NCI-H748 (cell line): ENCODE results near the gene FAM20C.

Experiments
- DNase-seq: peaks from one replicate; lab custom pipeline; 2025; ENCODE audit not compliant: unreplicated experiment; lab: John Stamatoyannopoulos, UW

Gene FAM20C

DNA sequence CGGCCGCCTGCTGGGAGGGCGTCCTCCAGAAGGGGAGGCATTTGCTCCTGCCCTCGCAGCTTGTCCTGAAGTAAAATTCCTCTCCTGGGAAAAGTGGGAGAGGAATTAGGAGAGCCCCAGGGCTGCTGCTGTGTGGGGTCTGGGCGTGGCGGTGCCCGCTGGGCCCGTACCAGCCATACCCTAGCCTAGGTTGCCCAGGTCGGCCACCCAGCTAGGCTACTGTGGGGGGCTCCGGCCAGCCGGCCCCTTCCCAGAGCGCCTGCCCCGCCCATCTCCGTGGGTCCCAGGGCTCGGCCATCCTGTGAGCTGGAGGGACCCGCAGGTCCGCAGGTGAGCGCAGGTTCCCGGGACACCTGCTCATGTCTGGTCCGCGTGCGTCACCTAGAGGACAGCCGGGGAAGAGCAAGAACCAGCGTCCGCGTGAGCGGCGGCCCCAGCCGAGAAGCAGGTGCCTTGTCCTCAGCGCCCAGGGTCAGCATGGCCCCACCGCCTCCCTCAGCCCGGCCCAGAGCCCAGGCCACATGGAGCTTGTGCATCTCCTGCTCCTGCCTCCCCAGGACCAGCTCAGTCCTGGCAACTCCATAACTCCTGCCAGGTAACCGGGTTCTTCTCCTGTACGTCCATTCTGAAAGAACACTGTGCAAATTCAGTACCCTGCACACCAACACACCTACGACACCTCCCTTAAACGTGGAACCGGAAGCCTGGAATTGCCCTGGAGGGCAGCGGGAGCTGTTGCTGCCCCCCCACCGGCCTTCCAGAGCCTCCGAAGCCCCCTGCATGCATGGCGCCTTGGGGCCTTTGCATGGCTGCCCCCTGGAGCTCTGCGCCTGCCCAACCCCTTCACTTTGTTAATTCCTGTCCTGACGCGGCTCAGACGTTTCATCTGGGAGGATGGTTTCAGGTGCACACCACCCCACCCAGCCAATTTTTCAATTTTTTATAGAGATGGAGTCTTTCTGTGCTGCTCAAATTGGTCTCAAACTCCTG is 74.8 kb downstream of the FAM20C start:
- DNase-seq: peak; percentile 57

DNA sequence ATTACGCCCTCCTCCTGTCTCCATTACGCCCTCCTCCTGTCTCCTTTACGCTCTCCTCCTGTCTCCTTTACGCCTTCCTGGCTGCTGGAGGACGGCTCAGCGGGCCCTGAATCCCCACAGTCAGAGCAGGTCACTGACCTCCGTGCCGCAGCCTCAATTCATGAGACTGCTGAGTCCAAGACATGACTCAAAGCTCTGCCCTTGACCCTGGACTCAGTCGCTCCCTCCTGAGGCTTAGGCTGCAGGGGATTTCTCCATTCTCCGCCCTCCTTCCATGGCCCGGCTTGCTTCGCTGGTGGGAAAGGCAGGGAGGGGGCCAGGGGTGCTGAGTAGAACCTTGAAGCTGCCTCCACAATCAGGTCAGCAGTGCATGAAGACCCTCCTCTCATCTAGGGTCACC is 76.6 kb downstream of the FAM20C start:
- DNase-seq: no peak

DNA sequence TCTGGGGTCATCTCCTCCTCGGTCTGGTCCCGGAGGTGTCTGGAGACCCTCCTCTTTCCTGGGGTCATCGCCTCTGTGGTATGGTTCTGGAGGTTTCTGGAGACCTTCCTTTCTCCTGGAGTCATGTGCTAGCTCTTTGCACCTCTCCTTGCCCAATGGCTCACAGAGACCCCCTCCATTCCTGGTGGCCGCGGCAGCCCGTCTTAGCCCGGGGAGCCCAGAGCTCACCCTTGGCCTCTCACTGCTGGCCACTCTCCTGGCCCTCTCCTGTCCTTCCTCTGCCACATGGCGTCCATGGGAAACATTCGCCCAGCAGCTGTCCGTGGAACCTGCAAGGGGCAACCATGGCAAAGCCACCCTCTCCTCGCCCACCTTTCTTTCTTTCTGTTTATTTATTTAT is 77.3 kb downstream of the FAM20C start:
- no peak for DNase-seq

DNA sequence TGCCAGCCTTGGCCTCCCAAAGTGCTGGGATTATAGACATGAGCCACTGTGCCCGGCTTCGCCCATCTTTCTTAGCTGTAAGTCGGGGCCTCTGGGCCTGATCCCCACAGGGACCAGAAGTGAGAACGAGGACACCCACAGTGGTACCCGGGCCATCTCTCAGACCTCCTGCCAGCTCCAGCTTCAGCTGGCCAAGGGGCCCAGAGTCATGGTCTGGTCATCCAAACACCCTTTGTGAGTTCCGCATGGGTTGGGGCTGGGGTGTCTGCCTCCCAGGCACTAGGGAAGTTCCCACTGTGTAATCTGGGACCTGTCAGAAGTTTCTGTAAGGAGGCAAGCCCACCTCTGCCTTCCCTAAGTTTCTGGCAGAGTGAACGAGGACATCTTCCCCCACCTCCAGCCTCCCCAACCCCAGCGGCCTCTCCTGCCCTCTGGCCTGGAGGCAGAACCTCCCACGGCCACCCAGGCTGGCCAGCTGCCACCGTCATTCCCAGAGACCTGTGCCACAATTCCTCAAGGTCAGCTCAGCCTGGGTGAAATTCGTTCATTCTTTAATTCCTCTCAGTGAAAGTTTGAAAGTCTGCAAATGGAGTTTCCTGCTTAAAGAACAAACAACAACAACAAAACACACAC is 78.1 kb downstream of the FAM20C start:
- no peak for DNase-seq

DNA sequence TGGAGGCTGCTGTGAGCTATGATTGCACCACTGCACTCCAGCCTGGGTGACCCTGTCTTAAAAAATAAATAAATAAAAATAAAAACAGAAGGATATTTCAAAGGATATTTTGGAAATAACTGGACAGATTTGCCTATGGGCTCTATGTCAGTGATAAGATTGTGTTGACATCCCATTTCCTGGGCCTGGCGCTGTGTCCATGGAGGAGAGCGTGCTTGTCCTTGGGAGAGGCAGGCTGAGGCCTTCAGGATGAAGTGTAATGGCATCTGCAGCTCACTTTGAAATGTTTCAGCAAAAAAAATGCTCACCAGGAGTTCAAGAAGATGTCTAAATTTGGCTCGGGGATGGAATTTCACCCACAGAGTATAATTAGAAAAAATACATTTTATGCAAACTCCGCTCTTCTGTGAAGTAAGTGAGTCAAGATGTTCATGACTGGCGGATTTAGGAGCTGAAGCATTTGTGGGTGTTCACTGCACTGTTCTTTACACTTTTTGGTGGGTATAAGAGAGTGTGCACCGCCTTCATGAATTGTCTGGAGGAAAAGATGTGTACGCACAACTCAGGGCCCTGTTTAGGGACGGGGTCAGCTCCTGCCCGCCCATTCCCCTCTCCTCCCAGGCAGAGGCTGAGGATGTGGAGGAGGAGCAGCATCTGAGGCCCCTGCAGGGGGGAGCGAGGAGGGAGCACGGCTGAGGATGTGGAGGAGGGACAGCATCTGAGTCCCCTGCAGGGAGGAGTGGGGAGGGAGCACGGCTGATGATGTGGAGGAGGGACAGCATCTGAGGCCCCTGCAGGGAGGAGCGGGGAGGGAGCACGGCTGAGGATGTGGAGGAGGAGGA is 79.1 kb downstream of the FAM20C start:
- DNase-seq: no peak

DNA sequence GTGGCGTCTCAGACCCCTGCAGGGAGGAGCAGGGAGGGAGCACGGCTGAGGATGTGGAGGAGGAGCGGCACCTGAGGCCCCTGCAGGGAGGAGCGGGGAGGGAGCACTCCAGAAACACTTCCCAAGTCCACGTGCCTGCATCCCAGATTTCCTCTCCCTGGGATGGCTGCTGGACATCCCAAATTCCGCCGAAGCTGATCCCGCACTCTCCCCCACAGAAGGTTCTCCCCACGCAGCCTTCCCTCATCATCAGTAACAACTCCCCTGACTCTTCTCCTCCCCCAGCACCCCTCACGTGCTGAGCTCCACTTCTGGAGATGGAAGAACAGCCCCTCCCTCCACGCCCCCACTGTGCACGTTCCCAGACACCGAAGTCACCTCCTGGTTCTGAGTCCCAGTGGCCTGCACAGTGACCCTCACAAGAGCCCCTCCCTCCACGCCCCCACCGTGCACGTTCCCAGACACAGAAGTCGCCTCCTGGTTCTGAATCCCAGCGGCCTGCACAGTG is 79.8 kb downstream of the FAM20C start:
- no peak for DNase-seq

DNA sequence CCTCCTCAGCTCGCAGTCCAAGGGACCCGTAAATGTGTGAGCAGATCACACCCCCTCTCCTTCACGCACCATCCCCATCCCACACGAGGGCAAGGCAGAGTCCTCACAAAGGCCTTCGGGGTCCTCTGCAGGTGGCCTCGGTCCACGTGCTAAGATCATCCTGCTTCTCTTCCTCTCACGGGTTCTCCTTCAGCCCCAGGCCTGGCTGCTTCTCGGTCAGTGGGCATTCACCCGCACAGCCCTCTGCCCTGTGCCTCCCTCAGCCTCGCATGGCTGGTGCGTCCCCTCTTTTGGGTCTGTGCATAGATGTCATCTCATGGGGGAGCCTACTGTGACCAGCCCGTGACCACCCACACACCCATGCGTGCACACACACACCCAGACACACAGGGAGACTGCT is 80.3 kb downstream of the FAM20C start:
- DNase-seq: no peak

DNA sequence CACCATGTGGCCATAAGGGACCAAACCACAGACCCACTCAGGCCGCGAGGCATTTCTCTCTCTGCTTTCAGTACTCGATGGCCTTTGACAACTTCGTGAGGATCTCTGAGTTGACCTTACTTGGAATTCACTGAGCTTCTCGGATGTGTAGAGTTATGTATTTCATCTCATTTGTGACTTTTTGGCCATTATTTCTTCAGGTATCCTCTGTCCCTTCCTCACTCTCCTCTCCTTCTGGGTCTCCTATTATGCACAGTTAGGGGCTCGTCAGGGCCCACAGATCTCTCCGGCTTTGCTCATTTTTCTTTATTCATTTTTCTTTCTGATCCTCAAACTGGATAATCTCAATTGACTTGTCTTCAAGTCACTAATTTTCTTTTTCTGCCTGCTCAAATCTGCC is 81.0 kb downstream of the FAM20C start:
- DNase-seq: no peak

DNA sequence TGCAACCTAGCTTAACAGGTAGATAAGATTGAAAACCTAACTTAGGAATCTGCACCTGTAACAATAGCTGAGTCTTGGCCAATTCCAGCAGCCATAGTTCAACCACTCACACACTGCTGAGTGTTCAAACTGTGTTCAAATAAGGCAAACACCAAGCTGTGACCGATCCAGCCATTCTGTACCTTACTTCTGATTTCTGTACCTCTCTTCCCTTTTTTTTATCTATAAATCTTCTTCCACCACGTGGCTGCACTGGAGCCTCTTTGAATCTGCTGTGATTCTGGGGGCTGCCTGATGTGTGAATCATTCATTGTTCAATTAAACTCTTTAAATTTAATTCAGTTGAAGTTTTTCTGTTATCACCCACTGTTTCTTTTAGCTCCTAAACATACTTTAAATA is 81.9 kb downstream of the FAM20C start:
- no peak for DNase-seq

DNA sequence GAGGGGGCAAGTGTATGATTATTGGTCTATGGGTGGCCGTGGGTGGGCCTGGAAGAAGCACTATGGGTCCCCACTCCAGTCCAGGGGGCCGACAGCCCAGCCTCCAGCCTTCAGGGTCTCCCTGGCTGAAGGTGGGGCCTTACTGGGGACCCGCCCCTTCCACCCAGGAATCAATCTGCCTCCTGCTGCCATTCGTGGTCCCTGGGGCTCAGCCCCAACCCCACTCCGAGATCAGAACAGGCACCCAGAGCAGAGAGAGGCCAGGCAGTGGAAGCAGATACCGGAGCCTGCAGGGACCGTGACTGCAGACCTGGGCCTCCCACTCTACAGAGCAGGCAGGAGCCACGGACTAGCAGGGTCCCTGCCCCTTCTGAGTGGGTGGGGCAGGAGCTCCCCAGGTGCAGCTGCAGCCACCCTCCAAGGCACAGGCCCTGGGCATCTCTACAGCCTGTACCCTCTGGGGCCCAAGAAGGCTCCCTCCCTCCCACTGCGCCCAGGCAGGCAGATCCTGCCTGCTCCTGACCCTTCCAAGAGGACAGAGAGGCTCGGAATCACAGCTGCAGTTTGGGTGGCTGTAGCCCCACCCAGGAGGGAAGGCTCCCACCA is 84.0 kb downstream of the FAM20C start:
- DNase-seq: no peak

DNA sequence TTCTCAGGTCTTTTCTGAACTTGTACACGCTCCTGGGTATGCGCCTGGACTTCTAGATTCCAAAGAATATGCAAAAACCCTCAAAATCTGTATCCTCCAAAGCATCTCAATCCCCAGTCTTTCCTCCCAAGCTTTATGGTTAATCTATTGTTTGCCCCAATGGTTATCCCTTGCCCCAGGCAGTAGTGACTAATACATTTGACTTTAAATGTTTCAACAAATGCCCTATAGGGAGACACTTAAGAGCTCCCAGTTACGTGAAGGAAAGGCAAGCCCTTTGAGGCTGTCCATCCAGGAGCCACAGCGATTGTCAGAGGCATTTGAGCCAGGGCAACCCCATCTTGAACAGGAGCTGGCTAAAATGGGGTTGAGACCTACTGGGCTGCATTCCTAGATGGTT is 84.9 kb downstream of the FAM20C start:
- no peak for DNase-seq

DNA sequence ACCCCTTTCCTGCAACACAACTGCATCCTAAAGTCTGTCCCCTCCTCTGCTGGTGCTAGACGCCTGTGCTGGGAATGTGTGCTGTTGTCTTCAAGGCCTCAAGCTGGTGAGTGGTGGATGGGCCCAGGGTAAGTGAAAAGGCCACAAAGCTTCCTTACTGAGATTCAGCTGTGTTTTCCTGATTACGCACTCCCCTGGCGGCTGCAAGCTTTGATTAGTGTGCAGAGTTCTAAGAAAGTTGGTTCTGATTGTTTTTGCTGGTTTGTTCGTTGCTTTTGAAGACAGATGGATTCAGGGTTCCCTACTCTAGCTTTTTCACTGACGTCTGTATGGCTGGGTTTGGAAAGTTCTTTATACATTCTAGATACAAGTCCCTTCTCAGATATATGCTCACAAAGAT is 85.7 kb downstream of the FAM20C start:
- DNase-seq: no peak

DNA sequence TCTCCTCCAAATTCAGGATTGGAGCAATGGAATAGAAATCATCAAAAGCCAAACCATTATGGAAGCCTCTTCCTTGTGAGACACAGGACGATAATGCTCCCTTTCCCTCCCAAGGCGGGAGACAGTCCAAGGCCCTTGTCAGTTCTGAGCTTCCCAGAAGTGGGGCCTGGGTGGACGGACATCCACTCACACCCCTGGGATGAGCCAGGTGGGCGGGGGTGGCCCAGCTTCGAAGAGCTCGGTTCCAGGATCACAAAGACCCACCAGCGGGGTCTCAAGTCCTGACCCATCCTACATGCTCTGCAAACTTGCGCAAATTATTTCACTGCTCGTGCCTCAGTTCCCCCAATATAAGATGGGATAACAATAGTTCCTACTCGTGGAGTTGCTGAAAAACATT is 87.5 kb downstream of the FAM20C start:
- DNase-seq: no peak

DNA sequence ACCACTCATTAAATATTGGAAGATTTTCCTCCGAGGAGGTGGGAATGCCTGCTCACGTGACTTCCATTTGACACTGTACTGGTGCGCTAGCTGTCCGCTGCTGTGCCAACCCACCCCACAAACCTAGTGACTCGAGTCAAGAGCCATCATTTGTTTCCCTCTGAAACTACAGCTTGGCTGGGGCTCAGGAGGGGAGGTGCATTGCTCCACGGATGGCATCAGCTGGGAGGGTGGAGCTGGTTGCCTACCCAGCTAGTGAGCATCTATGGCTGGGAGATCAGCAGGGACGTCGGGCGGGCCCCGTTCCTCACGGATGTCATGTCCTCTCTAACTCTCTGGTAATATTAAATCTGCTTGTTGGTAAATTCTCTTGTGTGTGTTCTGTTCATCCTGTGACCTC is 88.1 kb downstream of the FAM20C start:
- DNase-seq: no peak

DNA sequence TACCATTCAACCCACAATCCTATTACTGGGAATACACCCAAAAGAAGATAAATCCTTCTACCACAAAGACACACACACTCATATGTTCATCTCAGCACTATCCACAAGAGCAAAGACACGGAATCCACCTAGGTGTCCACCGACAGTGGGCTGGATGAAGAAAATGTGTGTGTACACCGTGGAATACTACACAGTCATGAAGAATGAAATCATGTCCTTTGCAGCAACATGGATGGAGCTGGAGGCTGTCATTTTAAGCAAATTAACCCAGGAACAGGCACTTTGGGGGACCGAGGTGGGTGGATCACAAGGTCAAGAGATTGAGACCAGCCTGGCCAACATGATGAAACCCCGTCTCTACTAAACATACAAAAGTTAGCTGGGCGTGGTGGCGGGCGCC is 89.3 kb downstream of the FAM20C start:
- no peak for DNase-seq

DNA sequence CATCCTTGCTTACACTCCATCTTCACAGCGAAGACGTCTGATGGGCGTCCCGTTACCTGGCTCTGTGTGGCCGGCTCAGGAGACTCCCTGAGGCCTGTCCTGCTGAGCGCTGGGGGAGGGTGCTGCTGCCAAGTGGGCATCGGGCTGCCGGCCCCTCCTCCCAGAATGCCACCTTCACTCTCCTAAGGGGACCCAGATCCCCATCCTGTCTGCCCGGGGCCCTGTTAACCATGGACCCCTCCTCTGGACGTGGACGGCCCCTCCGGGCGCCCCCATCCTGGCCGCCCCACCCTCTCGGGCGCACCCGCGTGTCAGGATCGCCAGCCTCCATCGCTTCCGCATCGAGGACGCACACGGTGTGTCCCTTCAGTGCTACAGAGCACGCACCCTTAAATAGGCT is 90.2 kb downstream of the FAM20C start:
- no peak for DNase-seq

DNA sequence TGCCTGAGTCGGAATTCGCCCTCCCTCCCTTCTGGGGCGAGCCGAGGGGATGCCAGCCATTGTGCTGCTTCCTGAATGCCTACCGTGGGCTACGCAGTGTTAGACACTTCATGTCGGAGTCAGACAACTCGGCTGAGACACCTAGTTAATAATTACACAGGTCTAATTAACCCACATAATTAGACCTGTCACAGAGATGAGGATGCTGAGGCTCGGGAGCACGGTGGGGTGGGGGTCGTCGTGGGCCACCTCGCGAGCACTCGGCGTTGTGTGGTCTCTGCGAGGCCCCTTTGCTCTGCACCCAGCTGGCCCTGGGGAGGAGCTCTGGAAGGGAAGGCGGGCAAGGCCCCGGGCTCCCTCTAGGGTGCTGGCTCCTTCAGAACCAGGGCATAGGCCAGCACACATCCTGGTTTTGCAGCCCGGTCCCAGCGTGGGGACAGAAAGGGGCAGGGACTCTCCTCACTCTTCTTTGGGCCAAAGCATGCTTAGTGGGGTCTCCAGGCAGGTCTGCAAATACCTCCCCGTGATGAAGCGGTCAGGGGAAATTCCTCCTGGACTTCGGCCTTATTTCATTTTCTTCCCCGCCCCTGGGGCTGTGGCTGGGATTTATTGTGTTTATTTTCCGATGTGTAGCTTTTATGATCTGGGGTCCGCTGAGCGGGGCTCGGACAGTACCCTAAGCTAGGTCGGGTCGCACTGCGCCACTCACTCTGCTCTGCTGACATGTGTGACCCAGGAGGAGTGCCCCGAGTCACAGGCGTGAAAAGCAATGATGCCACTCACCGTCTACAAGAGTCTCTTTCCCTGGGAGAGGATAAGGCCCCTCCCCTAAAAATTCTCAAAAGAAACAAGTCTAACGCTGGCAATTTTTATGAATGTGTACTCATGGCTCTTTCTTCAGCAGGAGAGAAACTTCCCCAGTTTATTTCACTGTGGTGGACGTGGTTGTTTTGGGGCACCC is 92.7 kb downstream of the FAM20C start:
- no peak for DNase-seq

DNA sequence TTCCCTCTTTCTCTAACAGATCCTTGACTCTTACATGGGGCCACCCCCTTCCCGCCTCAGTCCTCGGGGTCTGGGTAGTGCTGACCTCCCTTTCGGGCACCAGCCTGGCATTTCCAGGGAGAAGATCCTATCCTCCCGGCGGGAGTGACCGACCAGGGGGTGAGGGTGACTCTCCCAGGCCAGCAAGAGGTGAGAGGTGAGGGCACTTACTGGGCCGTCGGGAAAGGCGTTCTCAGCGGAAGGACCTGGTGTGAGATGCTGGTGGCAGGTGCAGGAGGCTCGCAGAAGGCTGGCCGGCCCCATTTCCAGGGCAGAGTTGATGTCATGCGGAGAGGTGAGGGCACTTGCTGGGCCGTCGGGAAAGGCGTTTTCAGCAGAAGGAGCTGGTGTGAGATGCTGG is 93.4 kb downstream of the FAM20C start:
- no peak for DNase-seq

DNA sequence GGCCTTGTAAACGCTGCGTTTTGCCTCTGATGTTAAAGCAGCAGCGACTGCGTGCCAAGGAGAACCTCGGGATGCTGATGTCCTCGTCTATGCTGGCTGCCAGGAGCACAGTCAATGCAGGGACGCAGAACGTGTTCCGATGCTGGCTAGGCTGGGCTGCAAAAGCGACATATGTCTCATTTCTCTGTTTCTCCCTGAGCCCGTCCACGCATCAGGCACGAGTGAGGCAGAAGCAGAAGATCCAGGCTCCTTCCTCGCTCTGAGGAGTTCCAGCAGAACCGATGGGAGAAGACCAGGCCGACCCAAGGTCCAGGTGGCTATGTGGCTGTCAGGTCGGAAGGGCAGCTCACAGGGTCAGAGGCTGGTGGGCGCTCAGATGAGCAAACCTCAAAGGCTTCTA is 93.9 kb downstream of the FAM20C start:
- DNase-seq: no peak

DNA sequence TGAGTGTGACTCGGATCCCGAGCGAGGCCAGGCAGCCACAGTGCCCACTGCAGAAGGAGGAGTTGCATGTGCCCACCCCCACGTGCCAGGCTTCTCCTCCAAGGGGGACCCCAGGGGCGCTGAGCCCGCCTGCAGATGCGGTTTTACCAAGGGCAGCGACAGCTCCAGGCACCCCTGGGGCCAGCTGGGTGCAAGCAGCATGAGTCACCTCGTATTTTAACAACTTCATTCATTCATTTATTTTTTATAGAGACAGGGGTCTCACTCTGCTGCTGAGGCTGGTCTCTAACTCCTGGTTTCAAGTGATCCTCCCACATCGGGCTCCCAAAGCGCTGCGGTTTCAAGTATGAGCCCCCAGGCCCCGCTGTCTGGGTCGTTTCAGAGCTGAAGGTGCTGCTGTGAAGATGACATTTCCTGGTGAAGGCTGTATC is 96.3 kb downstream of the FAM20C start:
- no peak for DNase-seq
